Fibroblast of pulmonary artery (primary cell): ENCODE measurements around the gene PDZRN3.
A peak's percentile ranks its signal among the peaks of the same experiment; 100 is the strongest.

Source experiments
- DNase-seq: peaks from one replicate; pipeline ENCODE4 v3.0.0-alpha.2; 2010; ENCODE audit warnings: low read depth
- H3K4me3 ChIP-seq: replicated peaks from 2 replicates; pipeline ENCODE4 v1.5.1; 2011; ENCODE audit warnings: low read depth, mild to moderate bottlenecking, control low read depth, low read length, moderate library complexity
- CTCF ChIP-seq: IDR thresholded peaks from 2 replicates; pipeline ENCODE4 v1.5.1; 2011; ENCODE audit warnings: mild to moderate bottlenecking, control low read depth, low read length, inconsistent platforms; ENCODE audit errors: missing control alignments

PDZRN3 gene

GRCh38 chr3:73614419-73614818, 10.3 kb downstream of the PDZRN3 start:
- peak; percentile 91 for DNase-seq
- no peak overlapping the region for H3K4me3 ChIP-seq
- TF ChIP-seq CTCF, result peak; percentile 23

- no peak overlapping the region for H3K4me3 ChIP-seq
- no peak for TF ChIP-seq CTCF
- DNase-seq, result peak; percentile 36
Measured at GRCh38 chr3:73611176-73611575, 13.6 kb downstream of the PDZRN3 start.

- no peak for DNase-seq
- no peak overlapping the region for H3K4me3 ChIP-seq
- TF ChIP-seq CTCF, result no peak
Measured at GRCh38 chr3:73610493-73610892, 14.2 kb downstream of the PDZRN3 start.

GRCh38 chr3:73609655-73610054, 15.1 kb downstream of the PDZRN3 start:
- H3K4me3 ChIP-seq, result no peak overlapping the region
- no peak for DNase-seq
- TF ChIP-seq CTCF, result no peak

GRCh38 chr3:73609315-73609641, 15.5 kb downstream of the PDZRN3 start:
- DNase-seq, result no peak
- H3K4me3 ChIP-seq, result no peak overlapping the region
- no peak for TF ChIP-seq CTCF

- no peak for DNase-seq
- no peak for TF ChIP-seq CTCF
- H3K4me3 ChIP-seq, result no peak overlapping the region
Measured at GRCh38 chr3:73608456-73609314, 16.1 kb downstream of the PDZRN3 start.

- H3K4me3 ChIP-seq, result no peak overlapping the region
- no peak for TF ChIP-seq CTCF
- no peak for DNase-seq
Measured at GRCh38 chr3:73605861-73606260, 18.9 kb downstream of the PDZRN3 start.
